Activated CD4-positive, alpha-beta T cell treated with anti-CD3 and anti-CD28 coated beads, Interleukin-2, amount 50 U/mL, for 4 hours (primary cell): ENCODE measurements around the gene NUF2.
"Not testable (repeated sequence)": the region's sequence is repeated elsewhere in the genome, so short reads cannot be mapped to it uniquely, and the experiment has no call there.

ENCODE experiments used
- DNase-seq, 2 experiments: peaks; one replicate each; pipeline ENCODE4 v3.0.0-alpha.2; 2020

The NUF2 gene

DNA sequence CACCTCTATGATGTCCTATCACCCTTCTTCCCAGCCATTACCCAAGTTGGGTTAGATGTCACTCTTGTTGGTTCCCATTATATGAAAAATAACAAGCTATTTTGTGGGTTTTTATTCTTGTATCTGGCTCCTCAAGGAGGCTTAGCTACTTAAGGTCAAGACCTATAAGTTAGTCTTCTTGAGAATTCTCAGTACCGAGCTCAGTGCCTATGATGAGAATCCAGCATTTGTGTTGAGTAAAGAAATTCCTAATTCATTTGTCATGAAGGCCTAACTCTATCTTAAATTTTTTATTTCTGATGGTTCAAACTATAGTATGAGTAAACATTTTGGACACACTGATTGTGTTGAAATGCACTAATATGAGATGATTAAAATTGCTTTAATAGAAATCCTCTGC, 15.9 kb downstream of the NUF2 start:
- no peak for DNase-seq

- DNase-seq = no peak
Observed at GRCh38 chr1:163346326-163346870, 24.6 kb downstream of the NUF2 start.

DNA sequence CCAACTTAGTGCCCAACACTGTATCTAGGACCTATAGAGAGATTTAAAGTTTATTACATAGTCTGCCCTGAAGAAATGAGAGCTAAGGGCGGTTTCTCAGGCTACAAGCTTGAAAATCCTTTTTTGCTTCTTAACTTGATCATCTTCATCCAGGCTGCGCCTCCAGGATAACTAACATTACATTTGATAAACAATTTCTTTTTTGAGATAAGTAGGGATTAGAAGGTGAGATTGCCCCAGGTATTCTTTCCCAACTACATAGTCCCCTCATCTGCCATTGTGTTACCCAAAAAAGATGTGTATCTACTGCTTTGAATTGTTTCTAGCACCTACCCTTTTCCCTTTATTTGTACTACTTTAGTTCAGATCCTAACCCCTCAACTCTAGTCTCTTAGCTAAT, 25.4 kb downstream of the NUF2 start:
- DNase-seq = no peak

- no peak for DNase-seq
Observed at GRCh38 chr1:163351912-163352311, 30.2 kb downstream of the NUF2 start.

DNA sequence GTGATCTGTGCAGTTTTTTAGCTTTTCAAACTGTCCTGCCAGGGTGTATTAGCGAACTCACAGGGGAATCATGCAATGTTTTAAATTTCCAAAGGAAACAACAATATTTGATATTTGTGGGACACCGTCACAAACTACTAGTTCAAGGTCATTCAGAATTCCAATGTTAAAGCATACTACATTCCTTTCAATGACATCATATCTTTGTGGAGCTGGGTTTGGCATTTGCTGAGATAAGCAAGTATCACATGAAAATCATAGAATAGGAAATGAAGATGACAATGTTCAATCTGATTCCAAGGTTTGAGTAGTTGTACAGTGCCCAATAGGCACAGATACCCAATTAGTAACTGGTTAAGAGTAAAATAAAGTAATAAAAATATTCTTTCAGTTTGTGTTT, 35.6 kb downstream of the NUF2 start:
- DNase-seq = no peak

DNA sequence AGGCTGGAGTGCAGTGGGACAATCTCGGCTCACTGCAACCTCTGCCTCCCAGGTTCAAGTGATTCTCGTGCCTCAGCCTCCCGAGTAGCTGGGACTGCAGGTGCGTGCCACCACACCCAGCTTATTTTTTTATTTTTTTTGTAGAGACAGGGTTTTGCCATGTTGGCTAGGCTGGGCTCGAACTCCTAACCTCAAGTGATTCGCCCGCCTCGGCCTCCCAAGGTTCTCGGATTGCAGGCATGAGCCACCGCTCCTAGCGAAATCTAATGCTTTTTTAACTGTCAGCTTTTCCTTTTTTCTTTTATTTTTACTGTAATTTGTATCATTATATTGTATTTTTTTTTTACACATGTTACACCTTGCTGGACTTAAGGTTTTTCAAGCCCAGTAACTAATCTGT, 36.4 kb downstream of the NUF2 start:
- DNase-seq = not testable (repeated sequence)

DNA sequence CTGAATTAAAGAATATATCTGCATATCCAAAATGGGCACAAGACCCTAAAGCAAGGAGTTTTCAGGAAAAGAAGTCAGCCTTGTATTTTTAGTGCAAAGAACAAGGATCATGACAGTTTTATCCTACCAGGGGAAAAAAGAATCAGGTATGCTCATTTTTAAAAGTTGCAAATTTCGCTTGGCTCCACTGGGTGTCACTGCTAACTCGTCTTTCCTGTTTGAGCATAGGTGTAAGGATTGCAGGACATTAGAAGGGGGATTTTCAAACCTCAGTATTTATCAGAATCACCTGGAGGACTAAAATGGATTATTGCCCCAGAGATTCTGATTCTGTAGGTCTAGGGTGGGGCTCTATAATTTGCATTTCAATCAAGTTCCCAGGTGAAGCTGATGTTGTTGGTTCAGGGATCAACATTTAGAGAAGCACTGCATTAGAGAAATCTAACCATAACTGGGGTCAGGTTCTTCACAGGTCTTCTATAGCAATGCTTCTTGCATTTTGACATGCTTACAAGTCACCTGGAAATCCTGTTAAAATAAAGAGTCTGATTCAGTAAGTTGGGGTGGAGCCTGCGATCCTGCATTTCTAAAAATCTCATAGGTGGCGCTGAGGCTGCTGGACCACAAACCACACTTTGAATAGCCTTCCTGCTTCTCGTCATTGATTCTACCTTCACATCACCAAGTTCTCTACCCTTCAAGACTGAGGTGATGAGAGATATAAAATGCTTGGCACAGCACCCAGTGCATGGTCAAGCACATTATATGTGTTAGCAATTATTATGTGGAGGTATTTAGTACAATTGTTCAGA, 39.6 kb downstream of the NUF2 start:
- no peak for DNase-seq

DNA sequence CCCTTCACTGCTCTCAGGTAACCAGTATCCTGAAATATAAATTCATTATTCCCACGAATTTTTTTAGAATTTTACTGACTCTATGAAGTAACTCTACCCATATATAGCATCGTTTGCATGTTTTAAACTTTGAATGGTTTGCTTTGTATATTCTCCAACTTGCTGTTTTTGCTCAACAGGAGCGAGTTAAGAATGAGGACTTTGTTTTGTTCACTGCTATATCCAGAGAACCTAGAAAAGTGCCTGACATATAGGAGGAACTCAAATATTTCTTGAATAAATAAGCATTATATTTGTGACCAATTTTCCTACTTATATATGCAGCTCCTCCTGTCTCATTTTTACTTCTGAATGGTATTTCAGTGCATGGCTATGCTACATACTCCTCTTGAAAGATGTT, 43.4 kb downstream of the NUF2 start:
- DNase-seq = no peak

GRCh38 chr1:163366555-163366954, 44.8 kb downstream of the NUF2 start:
- DNase-seq = no peak

DNA sequence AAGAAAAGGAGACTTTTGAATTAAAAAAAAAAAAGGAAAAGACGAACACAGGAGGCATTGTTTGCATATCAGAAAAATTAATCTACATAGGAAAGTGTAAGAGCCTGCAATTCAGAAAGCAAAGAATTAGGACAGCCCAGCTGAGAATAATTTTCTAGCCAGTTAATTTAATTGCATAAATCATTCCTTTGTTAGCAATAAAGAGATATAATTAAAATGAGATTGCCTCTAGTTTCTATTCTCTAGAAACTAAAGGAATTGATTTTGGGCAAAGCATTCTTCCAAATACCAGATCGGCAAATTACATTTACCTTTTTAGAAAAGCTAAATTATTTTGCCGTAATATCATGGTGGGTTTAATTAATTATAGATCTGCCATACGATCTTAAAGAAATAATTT, 46.0 kb downstream of the NUF2 start:
- no peak for DNase-seq

DNA sequence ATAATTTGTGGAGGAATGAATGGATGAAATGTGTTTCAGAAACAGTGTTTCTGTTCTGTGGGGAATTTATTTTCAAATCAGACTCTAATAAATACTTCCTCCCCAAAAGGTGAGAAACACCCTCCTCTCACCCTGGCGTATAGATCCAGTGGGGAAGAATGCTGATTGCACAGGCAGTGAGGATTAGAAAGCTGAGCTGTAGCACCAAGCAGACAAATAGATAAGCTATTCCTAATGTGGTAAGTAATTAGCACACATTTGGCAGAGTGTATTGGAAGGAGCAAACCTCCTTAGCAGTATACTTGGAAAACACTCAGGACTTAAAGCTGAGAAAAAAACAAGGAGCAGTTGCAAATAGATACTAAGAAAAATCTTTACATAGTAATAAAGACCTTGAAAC, 50.8 kb downstream of the NUF2 start:
- no peak for DNase-seq

- no peak for DNase-seq
Observed at GRCh38 chr1:163378554-163378953, 56.8 kb downstream of the NUF2 start.

DNA sequence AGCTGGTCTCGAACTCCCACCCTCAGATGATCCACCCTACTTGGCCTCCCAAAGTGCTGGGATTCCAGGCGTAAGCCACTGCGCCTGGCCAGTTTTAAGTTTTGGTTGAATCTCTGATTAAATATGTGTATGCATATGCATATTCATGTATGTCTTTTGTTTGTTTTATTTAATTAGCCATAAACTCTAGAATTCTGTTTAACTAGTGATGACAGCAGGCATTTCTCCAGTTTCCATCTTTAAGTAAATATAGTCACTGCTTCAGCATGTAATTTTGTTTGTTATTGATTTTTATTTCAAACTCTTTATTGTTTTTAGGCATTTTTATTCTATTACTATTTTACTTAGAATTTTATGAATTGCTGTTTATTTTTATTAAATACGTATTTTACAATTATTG, 58.0 kb downstream of the NUF2 start:
- no peak for DNase-seq

DNA sequence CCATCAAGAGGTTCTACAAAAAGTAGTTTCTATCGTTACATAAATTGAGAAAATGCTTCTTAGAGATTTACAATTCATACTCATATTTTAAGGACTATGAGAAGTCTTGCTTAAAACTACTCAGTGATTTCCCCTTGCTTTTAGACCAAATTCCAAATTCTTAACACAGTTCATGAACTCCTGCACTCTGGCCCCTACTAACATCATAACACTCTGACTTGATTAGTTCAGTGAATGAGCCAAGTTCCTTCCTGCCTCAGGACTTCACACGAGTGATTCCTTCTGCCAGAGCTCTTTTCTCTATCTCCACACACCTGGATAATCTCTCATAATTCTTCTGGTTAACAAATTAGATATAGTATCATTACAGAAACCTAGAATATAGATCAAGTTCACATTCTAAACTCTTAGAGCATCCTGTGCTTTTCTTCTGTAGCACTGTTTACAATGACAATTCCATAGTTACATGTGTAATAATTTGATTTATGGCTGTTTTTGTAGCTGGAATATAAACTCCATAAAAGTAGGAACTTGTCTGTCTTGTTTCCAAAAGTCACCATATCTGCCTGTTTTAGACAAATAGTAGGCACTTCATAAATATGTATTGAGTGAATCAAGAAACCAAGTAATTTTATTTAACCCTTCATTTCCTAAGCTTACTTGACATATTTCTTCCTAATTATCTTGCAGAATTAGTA, 59.9 kb downstream of the NUF2 start:
- no peak for DNase-seq

DNA sequence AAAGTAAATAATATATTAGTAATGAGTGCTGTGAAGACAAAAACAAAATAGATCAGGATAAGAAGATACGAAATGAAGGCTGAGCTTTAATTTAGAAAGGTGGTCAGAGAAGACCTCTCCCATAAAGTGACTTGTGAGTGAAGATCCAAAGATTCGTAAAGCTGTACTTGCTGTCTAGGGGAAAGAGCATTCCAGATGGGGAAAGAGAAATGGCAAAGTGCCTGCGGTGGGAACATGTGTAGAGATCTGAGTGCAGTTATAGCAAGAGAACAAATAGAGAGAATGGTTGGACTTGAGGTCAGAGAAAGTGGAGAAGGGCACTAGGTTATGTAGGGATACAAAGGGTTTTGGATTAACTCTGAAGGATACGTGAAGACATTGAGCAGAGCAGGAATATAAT, 60.6 kb downstream of the NUF2 start:
- no peak for DNase-seq

DNA sequence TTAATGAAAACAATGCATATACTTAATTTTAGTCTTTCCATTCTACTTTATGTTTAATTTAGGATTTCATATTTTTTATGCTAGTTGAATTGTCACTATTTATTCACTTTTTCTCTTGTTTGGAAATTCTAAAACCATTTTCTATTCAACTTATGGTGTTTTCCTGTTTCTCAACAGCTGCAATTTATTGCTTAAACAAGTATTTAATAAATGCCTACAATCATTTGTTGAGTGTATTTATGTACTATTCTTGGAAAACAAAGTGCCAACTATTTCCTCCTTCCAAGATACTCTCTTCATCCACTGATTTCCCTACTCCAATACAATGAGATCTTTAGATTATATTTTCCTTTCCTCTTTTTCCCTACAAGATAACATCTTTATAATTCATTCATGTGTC, 65.4 kb downstream of the NUF2 start:
- no peak for DNase-seq

GRCh38 chr1:163388970-163389369, 67.2 kb downstream of the NUF2 start:
- no peak for DNase-seq

DNA sequence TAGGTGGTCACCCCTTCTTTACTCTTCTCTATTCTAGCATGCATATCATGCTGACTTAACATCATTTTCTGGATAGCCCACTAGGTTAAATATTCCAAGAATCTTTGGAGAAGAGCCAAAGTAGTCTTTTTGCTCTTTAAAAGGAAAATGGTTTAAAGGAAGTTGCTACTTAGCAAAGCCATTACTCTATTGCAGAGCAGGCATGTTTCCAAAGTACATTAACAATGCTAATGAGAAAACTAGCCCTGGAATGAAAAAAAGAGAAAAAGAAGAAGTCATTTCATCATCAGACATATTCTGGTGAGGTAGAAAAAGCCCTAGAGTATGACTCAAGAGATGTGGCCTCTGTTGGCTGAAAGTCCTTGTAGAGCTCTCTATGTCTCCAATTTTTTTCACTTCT, 74.0 kb downstream of the NUF2 start:
- DNase-seq = no peak

GRCh38 chr1:163397451-163398200, 75.9 kb downstream of the NUF2 start:
- no peak for DNase-seq

- DNase-seq = no peak
Observed at GRCh38 chr1:163399001-163399400, 77.2 kb downstream of the NUF2 start.

GRCh38 chr1:163399976-163400601, 78.3 kb downstream of the NUF2 start:
- DNase-seq = no peak

GRCh38 chr1:163401211-163401610, 79.5 kb downstream of the NUF2 start:
- DNase-seq = no peak
